OCI-LY1 (cell line): ENCODE results near the gene GNPTG.

Experiments used
- CTCF ChIP-seq: fragments of 200-600 bp; sonication (generic), shearing (Covaris generic); IDR thresholded peaks from 2 replicates; pipeline ENCODE4 v1.5.1; 2017; ENCODE audit warnings: mild to moderate bottlenecking, antibody characterized with exemption, low read length, moderate library complexity, mixed read lengths
- EZH2 ChIP-seq: fragments of 200-600 bp; sonication (generic), shearing (Covaris generic); IDR thresholded peaks from 2 replicates; pipeline ENCODE4 v1.8.0; 2017; ENCODE audit warnings: borderline replicate concordance, mixed run types, mild to moderate bottlenecking, antibody characterized with exemption, low read length, moderate library complexity, mixed read lengths

GRCh38 chr16:1361685-1362360 is 10.1 kb downstream of the GNPTG start:
- TF ChIP-seq CTCF: no peak
- TF ChIP-seq EZH2: no peak
